Cardiac muscle cell (in vitro differentiated cells and primary cell): ENCODE data around the gene CDH23. TPM values are rescaled to one million over a fixed set of nuclear protein-coding genes. Genes with fewer than 3 reads are reported as not detected.

Source experiments
- DNase-seq, 2 donors: peaks; one replicate each; pipeline versions ENCODE4 v3.0.0 to v3.0.0-alpha.2; 2010 to 2017; ENCODE audit warnings: low read depth in 1 of 2, low spot score in 1 of 2
- H3K27ac ChIP-seq: fragments of 200-600 bp; sonication (generic); 2 replicates; pipeline ENCODE4 v1.5.1; 2016
- H3K27me3 ChIP-seq: fragments of 200-600 bp; sonication (generic); 2 replicates; pipeline ENCODE4 v1.6.0; 2016; ENCODE audit warnings: control low read depth
- H3K36me3 ChIP-seq: fragments of 200-600 bp; sonication (generic); 2 replicates; pipeline ENCODE4 v1.5.1; 2016; ENCODE audit warnings: control low read depth
- H3K4me1 ChIP-seq: fragments of 200-600 bp; sonication (generic); 2 replicates; pipeline ENCODE4 v1.8.1; 2017; ENCODE audit warnings: low read depth, mild to moderate bottlenecking, mixed run types
- H3K4me3 ChIP-seq: fragments of 200-600 bp; sonication (generic); 2 replicates; pipeline ENCODE4 v1.5.1; 2016; ENCODE audit warnings: mild to moderate bottlenecking
- H3K9me3 ChIP-seq: fragments of 200-600 bp; sonication (generic); 2 replicates; pipeline ENCODE4 v1.5.1; 2017; ENCODE audit warnings: low read depth, mild to moderate bottlenecking, control low read depth
- CTCF ChIP-seq: IDR thresholded peaks from 2 replicates; pipeline ENCODE4 v1.5.1; 2012; ENCODE audit warnings: low read depth, mild to moderate bottlenecking, low read length
- polyA plus RNA-seq: library from polyadenylated mRNA; unstranded; fragments of >200 nt; fragmentation: Nextera tagmentation; extraction: Ambion mirVana; gene quantifications from 2 replicates; pipeline ENCODE4 v1.2.1, GENCODE V29; 2016
- total RNA-seq: library from RNA; depleted of rRNA; stranded (reverse); fragments of >200 nt; gene quantifications from 2 replicates; pipeline ENCODE4 v1.2.3, GENCODE V29; 2016

CDH23 gene
- total and polyA plus RNA-seq, 2 experiments from 2014 or later, result 0.05 to 0.51 TPM

- Histone ChIP-seq H3K4me3 (no peak overlapping the region), H3K27ac (no peak overlapping the region), H3K4me1 (no peaks in the 10 kb centered on the region), H3K27me3 (peaks cover 8% of the 10 kb centered on the region), H3K9me3 (no peaks in the 10 kb centered on the region), H3K36me3 (no peaks in the 10 kb centered on the region)
- no peak for TF ChIP-seq CTCF
- DNase-seq, result no peak
These were observed 380.7 kb downstream of the CDH23 start for GRCh38 chr10:71777213-71777985.

GRCh38 chr10:71778071-71778825, 381.5 kb downstream of the CDH23 start:
- no peaks in the 10 kb centered on the region for H3K4me1 ChIP-seq
- H3K27me3 ChIP-seq, result no peaks in the 10 kb centered on the region
- no peaks in the 10 kb centered on the region for H3K36me3 ChIP-seq
- no peaks in the 10 kb centered on the region for H3K9me3 ChIP-seq
- no peak overlapping the region for H3K27ac ChIP-seq
- TF ChIP-seq CTCF, result no peak
- DNase-seq, result no peak
- H3K4me3 ChIP-seq, result no peak overlapping the region

GRCh38 chr10:71779641-71780040, 382.9 kb downstream of the CDH23 start:
- no peak overlapping the region for H3K27ac ChIP-seq
- no peak overlapping the region for H3K4me3 ChIP-seq
- peaks cover 5% of the 10 kb centered on the region for H3K27me3 ChIP-seq
- no peak for DNase-seq
- H3K9me3 ChIP-seq, result no peaks in the 10 kb centered on the region
- no peaks in the 10 kb centered on the region for H3K4me1 ChIP-seq
- H3K36me3 ChIP-seq, result no peaks in the 10 kb centered on the region
- no peak for TF ChIP-seq CTCF

GRCh38 chr10:71780156-71780555, 383.4 kb downstream of the CDH23 start:
- Histone ChIP-seq H3K27me3 (peaks cover 5% of the 10 kb centered on the region), H3K27ac (no peak overlapping the region), H3K4me3 (no peak overlapping the region), H3K36me3 (no peaks in the 10 kb centered on the region), H3K4me1 (no peaks in the 10 kb centered on the region), H3K9me3 (no peaks in the 10 kb centered on the region)
- TF ChIP-seq CTCF, result no peak
- DNase-seq, result no peak

- no peak for TF ChIP-seq CTCF
- Histone ChIP-seq H3K4me3 (no peak overlapping the region), H3K9me3 (no peaks in the 10 kb centered on the region), H3K4me1 (no peaks in the 10 kb centered on the region), H3K36me3 (no peaks in the 10 kb centered on the region), H3K27me3 (peaks cover 5% of the 10 kb centered on the region), H3K27ac (no peak overlapping the region)
- no peak for DNase-seq
These were observed 384.0 kb downstream of the CDH23 start for GRCh38 chr10:71780719-71781118.
